ENCODE data around the gene CCDC92B.
A peak's percentile ranks its signal among the peaks of the same experiment; 100 is the strongest.
"Not testable (repeated sequence)": the region's sequence is repeated elsewhere in the genome, so short reads cannot be mapped to it uniquely, and the experiment has no call there.

The CCDC92B gene

GRCh38 chr17:2688351-2689342, 60.8 kb downstream of the CCDC92B start:
- Mint-ChIP-seq H3K9me3 (no peaks in the 10 kb centered on the region), H3K27me3 (no peaks in the 10 kb centered on the region), H3K36me3 (peaks cover 5% of the 10 kb centered on the region), H3K4me3 (no peak overlapping the region), H3K4me1 (no peaks in the 10 kb centered on the region), H3K27ac (peak overlapping the region; percentile 24)
- CTCF ChIA-PET = no interaction called here
- no peak for DNase-seq

GRCh38 chr17:2687074-2687418, 62.4 kb downstream of the CCDC92B start:
- H3K27me3 Mint-ChIP-seq = no peaks in the 10 kb centered on the region
- no peaks in the 10 kb centered on the region for H3K4me1 Mint-ChIP-seq
- no peak for DNase-seq
- H3K27ac Mint-ChIP-seq = peak overlapping the region; percentile 49
- CTCF ChIA-PET = interaction anchor here (0.9 to 1.2 kb wide), 2 partner anchors 9 to 13 kb away, joined by 5 read pairs; no protein-coding TSS in a partner anchor
- no peak overlapping the region for H3K4me3 Mint-ChIP-seq
- peaks cover 19% of the 10 kb centered on the region for H3K36me3 Mint-ChIP-seq
- no peaks in the 10 kb centered on the region for H3K9me3 Mint-ChIP-seq

- Mint-ChIP-seq H3K4me1 (no peaks in the 10 kb centered on the region), H3K36me3 (peaks cover 28% of the 10 kb centered on the region), H3K9me3 (no peaks in the 10 kb centered on the region), H3K27me3 (no peaks in the 10 kb centered on the region), H3K4me3 (no peak overlapping the region), H3K27ac (no peak overlapping the region)
- CTCF ChIA-PET = no interaction called here
- no peak for DNase-seq
Observed at GRCh38 chr17:2685696-2686095, 63.8 kb downstream of the CCDC92B start.

- Mint-ChIP-seq H3K27me3 (no peaks in the 10 kb centered on the region), H3K36me3 (peaks cover 38% of the 10 kb centered on the region), H3K4me1 (no peaks in the 10 kb centered on the region), H3K9me3 (no peaks in the 10 kb centered on the region), H3K4me3 (no peak overlapping the region), H3K27ac (no peak overlapping the region)
- CTCF ChIA-PET = no interaction called here
- DNase-seq = no peak
Observed at GRCh38 chr17:2684549-2684948, 64.9 kb downstream of the CCDC92B start.

GRCh38 chr17:2683912-2684311, 65.5 kb downstream of the CCDC92B start:
- H3K27ac Mint-ChIP-seq = peak overlapping the region; percentile 22

DNA sequence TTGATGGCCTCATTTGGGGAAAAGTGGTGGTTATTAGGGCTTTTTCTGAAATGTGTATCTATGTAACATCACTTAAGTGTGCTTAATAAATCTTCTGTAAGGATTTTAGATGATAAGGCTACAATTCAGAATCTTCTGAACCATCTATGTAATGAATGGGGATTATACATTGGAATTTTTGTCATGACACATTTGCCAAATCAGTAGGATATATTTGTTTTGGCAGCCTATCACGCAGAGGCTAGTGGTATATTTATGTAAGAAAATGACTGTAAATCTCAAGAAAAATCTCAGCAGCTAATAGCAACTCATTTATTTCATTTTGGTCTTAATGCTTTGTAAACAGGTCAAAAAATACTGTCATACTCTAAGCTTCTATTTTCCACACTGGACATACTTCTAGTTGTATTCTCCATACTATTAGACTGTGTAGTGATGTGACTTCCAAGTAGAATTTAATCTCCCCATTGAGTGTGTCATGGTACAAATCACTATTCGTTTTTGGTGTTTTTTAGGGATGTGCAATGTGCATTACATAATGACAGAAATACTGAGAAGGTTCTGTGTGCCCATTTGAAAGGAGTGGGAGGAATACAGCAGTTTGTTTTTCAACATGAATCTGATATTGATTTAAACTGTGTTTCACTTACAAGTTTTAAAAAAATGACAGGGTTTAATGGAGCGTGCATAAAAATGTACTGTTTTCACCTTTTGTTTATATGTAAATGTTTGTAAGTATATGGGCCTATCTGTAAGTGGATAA, 67.1 kb downstream of the CCDC92B start:
- Mint-ChIP-seq H3K27me3 (no peaks in the 10 kb centered on the region), H3K27ac (no peak overlapping the region), H3K4me1 (no peaks in the 10 kb centered on the region), H3K9me3 (no peaks in the 10 kb centered on the region), H3K36me3 (peaks cover 47% of the 10 kb centered on the region), H3K4me3 (no peak overlapping the region)
- no peak for DNase-seq
- CTCF ChIA-PET = no interaction called here

More at GRCh38 chr17:2683912-2684311, 65.5 kb downstream of the CCDC92B start:
- Mint-ChIP-seq H3K27me3 (no peaks in the 10 kb centered on the region), H3K4me1 (no peaks in the 10 kb centered on the region), H3K4me3 (no peak overlapping the region), H3K36me3 (peaks cover 42% of the 10 kb centered on the region), H3K9me3 (no peaks in the 10 kb centered on the region)
- CTCF ChIA-PET = no interaction called here
- no peak for DNase-seq

- H3K27ac Mint-ChIP-seq = peak overlapping the region; percentile 33
- no peaks in the 10 kb centered on the region for H3K9me3 Mint-ChIP-seq
- no peak overlapping the region for H3K4me3 Mint-ChIP-seq
- no peak for DNase-seq
- H3K36me3 Mint-ChIP-seq = peaks cover 52% of the 10 kb centered on the region
- CTCF ChIA-PET = no interaction called here
- no peaks in the 10 kb centered on the region for H3K27me3 Mint-ChIP-seq
- H3K4me1 Mint-ChIP-seq = no peaks in the 10 kb centered on the region
Observed at GRCh38 chr17:2681650-2682049, 67.8 kb downstream of the CCDC92B start.

DNA sequence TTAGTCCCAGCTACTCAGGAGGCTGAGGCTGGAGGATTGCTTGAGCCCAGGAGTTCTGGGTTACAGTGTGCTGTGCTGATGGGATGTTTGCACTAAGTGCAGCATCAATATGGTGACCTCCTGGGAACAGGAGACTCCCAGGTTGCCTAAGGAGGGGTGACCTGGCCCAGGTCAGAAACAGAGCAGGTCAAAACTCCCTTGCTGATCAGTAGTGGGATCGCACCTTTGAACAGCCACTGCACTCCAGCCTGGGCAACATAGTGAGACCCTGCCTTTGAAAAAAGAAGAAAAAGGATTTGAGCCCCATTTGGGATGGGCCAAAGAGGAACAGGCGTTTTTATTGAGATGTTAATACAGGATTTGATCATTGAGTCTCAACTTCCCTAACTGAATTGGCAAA, 68.5 kb downstream of the CCDC92B start:
- Mint-ChIP-seq H3K27me3 (no peaks in the 10 kb centered on the region), H3K4me3 (no peak overlapping the region), H3K9me3 (no peaks in the 10 kb centered on the region), H3K4me1 (no peaks in the 10 kb centered on the region), H3K27ac (no peak overlapping the region), H3K36me3 (peaks cover 55% of the 10 kb centered on the region)
- no peak for DNase-seq
- CTCF ChIA-PET = no interaction called here

DNA sequence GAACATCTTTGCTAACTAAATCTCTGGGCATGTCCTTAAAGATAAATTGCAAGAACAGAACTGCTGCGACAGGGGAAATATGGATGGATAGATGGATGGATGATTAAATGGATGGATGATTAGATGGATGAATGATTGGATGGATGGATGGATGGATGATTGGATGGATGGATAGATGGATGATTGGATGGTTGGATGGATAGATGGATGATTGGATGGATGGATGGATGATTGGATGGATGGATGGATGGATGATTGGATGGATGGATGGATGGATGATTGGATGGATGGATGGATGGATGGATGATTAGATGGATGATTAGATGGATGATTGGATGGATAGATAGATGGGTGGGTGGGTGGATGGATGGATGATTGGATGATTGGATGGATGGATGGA, 70.2 kb downstream of the CCDC92B start:
- H3K27me3 Mint-ChIP-seq, CTCF ChIA-PET, DNase-seq, H3K4me3 Mint-ChIP-seq, H3K9me3 Mint-ChIP-seq, H3K4me1 Mint-ChIP-seq, H3K27ac Mint-ChIP-seq: not testable (repeated sequence)
- H3K36me3 Mint-ChIP-seq = peaks cover 61% of the 10 kb centered on the region

Measured in activated naive CD4-positive, alpha-beta T cell treated with anti-CD3 and anti-CD28 coated beads, Interleukin-2, amount 10 ng/mL, durations not matched to agents 7 days and 5 days (primary cell).